Mammary epithelial cell (primary cell): Measurements from ENCODE around the gene TRIM15.

ENCODE experiments used
- EZH2 ChIP-seq: IDR thresholded peaks from 2 replicates; pipeline ENCODE4 v1.6.1; 2012; ENCODE audit warnings: low read length, inconsistent platforms, borderline replicate concordance
- TF ChIP-seq, protein P1 (sequence below), 2 donors: IDR thresholded peaks in 1 of 2; conservative IDR thresholded peaks in 1 of 2; 2 replicates each; pipeline ENCODE4 v1.5.1; 2011 to 2012; ENCODE audit warnings: inconsistent platforms in 2 of 2, low read length in 2 of 2, mild to moderate bottlenecking in 2 of 2, control low read depth in 1 of 2, low read depth in 1 of 2; ENCODE audit not compliant: insufficient read depth in 1 of 2; ENCODE audit errors: extremely low read depth in 1 of 2

GRCh38 chr6:30149234-30149633 is 14.1 kb upstream of the TRIM15 start:
- TF ChIP-seq, protein P1, sequence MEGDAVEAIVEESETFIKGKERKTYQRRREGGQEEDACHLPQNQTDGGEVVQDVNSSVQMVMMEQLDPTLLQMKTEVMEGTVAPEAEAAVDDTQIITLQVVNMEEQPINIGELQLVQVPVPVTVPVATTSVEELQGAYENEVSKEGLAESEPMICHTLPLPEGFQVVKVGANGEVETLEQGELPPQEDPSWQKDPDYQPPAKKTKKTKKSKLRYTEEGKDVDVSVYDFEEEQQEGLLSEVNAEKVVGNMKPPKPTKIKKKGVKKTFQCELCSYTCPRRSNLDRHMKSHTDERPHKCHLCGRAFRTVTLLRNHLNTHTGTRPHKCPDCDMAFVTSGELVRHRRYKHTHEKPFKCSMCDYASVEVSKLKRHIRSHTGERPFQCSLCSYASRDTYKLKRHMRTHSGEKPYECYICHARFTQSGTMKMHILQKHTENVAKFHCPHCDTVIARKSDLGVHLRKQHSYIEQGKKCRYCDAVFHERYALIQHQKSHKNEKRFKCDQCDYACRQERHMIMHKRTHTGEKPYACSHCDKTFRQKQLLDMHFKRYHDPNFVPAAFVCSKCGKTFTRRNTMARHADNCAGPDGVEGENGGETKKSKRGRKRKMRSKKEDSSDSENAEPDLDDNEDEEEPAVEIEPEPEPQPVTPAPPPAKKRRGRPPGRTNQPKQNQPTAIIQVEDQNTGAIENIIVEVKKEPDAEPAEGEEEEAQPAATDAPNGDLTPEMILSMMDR (conservative IDR thresholded peaks at IDR 0.05 in 1 of 2, IDR thresholded peaks at IDR 0.05 in 1 of 2; ENCODE audit: extremely low read depth in 1 of 2, insufficient read depth in 1 of 2, low read depth in 1 of 2, low read length in 2 of 2) = no peak
- no peak for TF ChIP-seq EZH2
